Activated effector memory CD4-positive, alpha-beta T cell treated with Interleukin-2 at 50 U/mL for 16 hours (primary cell): ENCODE results near the gene GAS6.
"Not testable (repeated sequence)": the region's sequence is repeated elsewhere in the genome, so short reads cannot be mapped to it uniquely, and the experiment has no call there.

ENCODE experiments used
- DNase-seq: peaks from one replicate; pipeline ENCODE4 v3.0.0-alpha.2; 2020

The GAS6 gene

DNA sequence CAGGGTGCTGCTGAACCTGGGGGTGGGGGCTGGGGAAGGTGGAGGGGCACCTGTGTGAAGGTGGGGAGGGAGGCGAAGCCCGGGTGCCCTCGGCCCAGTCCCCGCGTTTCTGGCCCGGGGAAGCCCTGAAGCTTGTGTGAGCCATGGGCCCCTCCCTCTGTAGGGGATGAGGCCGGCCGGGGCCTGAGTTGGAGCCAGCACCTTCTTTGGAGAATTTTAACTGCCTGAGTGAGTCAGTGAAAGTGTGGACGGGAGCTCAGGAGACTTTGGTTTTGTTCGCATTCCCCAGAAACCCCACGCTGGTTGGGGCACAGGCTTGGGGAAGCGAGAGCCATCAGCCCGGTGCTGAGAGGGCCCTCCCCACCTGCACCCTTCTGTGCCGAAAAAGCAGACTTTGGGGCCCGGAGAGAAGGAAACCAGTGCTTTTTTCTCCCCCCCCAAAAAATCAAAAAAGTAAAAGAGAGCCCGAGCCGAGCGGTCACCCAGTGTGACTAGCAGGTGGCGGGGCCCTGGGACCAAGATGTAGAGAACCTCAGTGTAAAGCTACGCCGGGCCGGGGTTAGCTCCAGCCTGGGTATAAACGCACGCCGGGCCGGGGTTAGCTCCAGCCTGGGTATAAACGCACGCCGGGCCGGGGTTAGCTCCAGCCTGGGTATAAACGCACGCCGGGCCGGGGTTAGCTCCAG lies 59.7 kb downstream of the GAS6 start:
- DNase-seq: no peak

DNA sequence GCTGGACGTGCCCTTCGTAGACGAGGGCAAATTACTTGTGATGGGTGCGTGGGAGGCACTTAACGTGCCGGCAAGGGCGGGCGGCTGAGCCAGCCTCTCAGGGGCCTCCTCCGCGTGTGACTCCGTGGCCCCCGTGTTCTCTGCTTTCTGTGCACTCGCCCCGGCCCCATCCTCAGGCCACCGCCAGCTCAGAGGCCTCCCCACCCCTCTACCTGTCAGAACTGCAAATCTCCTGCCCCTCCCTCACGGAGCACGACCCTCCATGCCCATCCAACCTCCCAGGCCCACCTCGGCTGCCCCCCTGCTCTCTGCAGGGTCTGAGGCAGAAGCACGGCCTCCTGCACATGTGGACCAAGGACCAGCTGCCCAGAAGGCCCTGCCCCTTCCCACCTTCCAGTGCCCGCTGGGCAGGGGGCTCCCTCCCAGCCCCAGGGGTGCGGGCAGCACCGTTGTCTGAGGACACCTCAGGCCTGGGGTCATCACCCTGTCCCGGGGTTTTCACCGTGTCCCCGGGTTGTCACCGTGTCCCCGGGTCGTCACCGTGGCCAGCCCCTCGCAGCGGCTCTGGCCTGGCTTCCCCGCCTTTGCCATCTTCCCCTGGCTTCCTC lies 60.4 kb downstream of the GAS6 start:
- DNase-seq: no peak

DNA sequence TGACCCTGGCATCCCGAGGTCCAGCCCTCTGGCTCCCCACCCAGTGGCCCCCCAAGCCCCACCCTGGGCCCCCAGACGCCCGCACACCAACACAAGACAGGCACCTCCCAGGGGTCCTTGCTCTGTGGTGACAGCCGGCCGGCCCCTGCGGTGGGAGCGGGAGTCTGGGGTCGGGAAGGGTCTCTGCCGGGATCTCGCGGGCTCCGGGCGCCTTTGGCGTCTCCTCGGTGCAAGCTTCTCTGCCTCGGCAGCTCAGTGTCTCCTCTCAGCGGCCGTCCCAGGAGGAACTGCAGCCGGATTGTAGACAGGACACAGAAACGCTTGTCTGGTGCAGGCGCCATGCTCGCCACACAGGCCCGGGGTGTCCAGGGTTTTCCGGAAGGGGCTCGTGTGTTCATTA lies 61.1 kb downstream of the GAS6 start:
- DNase-seq: no peak

DNA sequence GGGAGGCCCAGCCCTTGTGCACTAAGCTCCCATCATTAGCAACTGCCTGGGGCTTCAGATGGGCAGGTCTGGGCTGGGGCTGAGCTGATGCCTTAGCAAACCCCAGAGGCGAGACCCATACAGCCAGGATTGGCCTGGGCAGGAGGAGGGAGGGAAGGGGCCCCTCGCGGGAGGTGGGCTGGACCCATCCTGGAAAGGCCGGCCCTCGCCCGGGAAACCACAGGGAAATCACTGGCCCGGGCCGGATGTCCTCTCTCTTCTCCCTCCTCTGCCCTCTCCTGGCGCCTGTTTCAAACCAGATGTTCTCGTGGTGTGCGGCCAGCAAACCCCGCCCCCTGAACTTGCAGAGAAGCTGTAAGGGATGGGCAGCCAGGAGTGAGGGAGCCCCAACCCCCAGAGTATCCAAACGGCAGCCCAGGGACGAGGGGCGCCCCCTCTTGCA lies 61.8 kb downstream of the GAS6 start:
- DNase-seq: no peak

DNA sequence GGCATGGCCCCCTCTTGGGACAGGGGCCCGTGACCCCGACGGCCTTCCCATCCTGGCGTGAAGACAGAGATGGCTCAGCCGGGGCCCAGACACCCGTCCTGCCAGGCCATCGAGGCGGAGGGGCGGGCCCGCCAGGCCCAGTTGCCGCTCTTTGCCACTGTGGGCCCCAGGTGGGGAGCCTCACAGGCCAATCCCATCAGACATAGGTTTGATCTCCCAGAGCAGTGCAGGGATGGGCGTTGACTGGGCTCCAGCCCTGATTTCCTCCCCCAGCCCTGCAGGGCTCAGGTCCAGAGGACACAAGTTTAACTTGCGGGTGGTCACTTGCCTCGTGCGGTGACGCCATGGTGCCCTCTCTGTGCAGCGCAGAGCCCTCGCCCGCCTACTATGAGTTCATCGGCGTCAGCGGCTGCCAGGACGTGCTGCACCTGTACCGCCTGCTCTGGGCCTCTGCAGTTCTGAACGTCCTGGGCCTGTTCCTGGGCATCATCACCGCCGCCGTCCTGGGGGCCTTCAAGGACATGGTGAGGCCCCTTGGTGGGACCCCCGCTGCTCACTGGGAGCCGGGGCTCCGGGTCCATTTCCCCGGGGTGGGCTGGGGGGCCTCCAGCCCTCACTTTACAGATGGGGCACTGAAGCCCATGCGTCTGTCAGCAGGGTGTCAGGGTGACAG lies 62.5 kb downstream of the GAS6 start:
- DNase-seq: no peak

DNA sequence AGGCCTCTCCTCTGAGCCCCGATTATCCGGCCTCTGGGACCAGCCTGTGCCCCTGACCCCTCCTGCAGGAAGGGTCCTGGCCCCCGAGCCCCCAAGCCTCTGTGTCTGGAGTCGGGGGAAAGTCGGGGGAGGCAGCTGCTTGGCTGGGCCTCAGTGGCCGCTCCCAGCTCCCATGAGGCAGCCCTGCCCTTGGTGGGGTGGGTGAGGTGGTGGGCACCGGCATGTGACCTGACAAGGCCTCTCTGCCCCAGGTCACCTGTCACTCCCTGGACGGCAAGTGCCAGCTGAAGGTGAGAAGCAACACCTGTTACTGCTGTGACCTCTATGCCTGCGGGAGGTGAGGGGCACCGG lies 63.3 kb downstream of the GAS6 start:
- no peak for DNase-seq

DNA sequence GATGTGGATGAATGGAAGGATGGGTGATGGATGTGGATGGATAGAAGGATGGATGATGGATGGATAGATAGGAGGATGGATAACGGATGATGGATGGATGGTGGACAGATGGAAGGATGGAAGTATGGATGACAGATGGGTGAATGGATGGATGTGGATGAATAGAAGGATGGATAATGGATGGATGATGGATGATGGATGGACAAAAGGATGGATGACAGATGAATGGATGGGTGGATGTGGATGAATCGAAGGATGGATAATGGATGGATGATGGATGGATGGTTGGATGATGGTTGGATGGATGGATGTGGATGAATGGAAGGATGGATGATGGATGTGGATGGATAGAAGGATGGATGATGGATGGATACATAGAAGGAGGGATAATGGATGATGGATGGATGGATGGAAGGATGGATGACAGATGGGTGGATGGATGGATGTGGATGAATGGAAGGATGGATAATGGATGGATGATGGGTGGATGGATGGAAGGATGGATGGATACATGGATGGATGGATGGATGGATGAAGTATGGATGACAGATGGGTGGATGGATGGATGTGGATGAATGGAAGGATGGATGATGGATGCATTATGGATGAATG lies 65.6 kb downstream of the GAS6 start:
- no peak for DNase-seq

DNA sequence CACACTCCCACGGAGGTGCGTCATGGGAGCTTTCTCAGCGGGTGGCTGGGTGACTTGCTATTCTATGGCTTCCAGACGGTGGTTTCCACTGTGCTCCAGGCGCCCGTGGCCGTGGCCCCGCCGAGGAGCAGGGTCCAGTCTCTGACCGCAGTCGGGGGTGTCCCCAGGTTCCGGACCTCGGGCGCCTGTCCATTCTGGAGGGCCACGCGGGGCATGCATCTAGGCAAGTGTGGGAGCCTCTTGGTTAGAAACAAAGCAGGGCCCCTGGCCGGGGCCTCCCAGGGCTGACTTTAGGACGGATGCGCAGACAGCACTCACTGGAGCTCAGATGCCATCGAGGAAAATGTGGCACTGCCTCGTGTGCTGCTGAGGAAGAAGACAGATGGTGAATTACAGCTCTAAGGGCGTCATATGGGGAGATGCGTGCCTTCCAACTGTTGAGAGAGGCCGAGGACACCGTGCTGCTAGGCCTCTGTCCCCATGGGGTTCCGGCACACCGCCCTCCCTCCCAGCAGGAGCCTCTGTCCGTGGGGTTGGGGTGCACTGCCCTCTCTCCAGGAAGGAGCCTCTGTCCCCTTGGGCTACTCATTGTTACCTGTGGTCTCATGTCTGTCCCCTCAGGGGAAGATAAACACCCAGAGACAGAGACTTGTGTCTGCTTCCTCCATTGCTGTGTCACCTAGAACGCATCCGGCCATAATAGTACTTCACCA lies 66.8 kb downstream of the GAS6 start:
- DNase-seq: no peak

DNA sequence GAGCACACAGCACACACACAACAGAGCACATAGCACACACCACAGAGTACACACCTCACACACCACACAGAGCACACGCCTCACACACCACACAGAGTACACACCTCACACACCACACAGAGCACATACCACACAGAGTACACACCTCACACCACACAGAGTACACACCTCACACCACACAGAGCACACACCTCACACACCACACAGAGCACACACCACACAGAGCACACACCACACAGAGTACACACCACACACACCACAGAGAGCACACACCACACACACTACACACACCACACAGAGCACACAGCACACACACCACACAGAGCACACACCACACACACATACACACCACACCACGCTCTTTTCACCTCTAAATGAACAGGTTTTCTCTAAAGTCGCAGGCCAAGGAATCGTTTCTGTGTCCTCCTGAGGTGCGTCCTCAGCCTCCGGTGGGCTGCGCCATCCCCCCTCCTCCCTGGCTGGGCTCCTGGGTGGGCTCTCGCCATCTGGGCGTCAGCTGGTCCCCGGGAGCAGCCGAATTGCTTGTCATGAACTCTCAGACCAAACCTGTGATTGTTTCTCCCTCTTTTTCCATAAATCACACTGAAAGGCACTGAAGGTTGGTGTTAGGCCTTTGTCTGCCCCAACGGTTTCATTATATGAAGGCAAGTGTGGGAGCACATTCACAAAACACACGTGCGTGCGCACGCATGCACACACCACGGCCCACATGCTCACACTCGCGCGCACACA lies 67.5 kb downstream of the GAS6 start:
- DNase-seq: no peak

DNA sequence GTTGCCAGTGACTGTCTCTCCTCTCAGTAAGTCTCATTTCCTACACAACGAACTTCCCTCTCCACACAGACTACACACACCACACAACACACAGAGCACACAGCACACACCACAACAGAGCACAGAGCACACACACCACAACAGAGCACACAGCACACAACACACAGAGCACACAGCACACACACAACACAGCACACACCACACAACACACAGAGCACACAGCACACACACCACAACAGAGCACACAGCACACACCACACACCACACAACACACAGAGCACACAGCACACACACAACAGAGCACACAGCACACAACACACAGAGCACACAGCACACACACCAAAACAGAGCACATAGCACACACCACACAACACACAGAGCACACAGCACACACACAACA lies 68.5 kb downstream of the GAS6 start:
- DNase-seq: not testable (repeated sequence)

DNA sequence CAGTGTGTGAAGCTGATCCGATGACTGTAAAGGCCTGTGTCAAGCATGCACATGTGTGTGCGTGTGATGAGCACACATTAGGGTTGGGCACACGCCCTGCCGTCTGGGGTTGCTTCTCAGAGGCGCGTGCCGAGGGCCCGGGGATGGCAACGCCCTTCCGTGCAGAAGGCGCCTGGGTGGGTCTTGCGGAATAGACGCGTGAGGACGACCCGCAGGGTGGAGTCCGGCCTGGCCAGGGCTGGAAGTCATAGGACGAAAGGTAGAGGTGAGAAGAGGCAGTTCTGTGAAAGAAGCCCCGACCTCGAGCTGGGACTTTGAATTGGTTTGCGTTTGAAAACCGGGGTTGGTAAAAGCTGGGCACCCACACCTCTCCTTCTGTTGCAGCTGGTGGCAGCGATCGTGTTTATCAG lies 69.1 kb downstream of the GAS6 start:
- DNase-seq: no peak

DNA sequence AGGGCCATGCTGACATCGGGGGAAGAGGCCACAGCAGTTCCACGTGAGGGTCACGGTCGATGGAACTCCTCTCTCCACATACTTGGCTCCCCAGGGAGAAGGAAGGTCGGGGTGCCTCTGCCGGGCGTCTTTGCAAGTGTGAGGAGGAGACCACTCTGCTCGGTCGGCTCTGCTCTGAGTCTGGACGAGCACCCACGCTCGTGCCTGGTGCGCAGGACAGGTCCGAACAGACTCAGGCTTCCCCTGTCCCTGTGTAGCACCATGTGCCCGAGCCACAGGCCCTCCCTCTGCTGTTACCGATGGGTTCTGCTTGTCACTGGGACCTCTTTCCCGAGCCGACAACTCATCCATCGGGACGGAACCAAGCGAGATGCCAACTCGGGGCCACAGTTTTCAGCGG lies 69.8 kb downstream of the GAS6 start:
- no peak for DNase-seq

DNA sequence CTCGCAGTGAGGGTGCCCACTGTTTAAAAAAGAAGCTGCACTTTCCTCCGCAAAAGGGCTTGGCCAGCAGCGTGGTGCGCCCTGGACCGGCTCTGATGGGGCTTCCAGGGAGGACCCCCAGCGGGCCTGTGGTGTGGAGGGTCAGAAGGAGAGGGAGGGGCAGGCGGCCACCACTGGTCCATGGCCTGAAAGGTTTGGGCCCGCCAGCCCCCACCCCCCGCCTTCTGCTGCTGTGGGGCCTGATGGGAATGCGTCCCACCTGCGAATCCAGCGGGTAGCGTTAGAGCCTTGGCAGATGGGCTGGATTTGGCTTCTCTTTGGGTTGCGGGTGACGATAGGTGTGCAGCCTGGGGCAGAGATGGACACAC lies 70.2 kb downstream of the GAS6 start:
- DNase-seq: no peak

DNA sequence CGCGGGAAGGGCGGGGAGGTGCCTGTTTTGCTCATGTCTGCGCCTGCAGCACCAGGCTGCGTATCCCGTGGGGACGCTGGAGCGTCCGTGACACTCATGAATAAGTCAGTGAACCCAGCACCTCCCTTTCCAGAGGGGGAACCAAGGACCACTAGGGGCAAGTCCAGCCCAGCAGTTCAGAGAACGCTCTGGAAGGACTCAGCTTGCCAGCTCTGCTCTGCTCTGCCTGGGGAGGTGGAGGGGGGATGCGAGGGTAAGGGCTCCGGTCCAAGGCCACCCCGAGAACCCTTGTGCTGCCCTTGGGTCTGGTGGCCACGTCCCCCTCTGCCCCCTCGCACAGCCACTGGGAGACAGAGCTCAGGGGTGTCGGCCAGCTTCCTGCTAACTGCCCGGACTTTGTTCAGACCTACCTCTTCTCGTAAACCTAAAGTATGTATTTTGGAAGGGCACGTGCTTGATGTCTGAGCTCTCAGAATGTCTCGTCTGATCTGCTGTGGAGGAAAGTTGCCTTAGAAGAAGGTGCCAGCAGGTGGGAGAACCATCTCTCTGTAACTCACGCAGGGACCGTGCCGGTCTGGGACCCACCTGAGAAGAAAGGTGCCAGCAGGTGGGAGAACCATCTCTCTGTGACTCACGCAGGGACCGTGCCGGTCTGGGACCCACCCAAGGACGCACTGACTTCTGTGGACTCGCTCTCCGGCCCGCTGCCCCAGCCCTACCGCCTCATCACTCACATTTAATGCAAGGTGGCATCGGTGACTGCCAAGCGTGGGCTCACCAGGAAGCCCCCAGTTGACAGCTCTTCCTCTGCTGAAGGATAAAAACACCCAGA lies 70.8 kb downstream of the GAS6 start:
- no peak for DNase-seq

DNA sequence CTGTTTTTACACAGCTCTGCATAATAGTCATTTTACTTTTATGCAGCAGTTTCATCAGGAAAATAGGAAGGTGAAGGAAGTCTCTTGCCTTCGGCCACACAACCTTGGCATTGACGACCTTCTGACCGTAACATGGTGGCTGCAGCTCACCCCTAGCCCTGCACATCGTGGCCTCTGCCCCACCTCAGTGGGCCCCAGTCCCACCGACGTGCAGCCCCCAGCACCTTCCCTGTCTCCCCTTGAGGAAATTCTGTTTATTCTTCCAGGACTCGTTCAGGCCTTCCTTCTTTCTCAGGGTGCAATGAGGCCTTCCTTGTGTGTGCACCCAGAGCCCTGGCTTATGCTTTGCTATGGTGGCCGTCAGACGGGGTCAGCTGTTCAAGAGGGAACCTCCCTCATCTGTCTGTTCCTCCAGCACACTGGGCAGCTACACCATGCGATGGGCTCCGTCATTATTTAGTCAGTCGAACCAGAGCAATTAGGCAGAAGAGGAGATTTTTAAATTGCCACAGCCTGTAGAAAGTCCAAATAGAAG lies 71.6 kb downstream of the GAS6 start:
- no peak for DNase-seq

DNA sequence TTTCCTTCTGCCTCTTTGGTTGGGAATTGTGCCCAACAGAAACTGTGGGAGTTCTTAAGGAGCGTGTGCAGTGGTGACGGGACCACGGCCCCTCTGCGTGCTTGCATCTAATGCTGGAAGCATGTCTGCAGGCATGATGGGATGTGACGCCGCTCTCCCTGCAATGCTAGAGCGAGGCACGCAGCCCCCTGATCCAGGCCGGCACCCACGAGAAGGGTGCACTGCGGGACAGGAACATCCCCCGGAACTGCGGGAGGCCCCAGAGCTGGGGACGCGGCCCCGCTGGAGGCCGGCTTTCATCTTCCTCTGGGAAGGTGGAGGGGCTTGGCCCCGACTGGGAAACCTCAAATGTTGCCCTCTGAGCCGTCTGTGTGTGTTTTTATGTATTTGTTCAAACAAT lies 72.1 kb downstream of the GAS6 start:
- no peak for DNase-seq

DNA sequence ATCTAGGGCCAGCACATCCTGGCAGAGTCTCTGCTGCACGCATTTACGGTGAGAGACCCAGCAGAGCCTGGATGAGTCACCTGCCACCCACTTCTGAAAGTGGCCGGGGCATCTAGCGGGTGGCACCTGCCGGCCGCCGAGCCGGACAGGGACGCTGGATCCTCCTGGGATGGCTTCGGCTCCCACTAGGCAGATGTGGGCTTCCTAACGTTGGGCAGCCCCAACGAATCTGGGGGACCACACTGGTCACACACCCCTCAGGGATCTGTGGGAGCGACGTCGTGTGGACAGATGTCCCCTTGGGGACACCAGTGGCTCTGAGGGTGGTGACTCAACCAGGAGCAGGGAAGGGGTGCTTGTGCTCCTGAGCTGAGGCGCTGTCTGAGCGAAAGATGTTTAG lies 72.7 kb downstream of the GAS6 start:
- no peak for DNase-seq

DNA sequence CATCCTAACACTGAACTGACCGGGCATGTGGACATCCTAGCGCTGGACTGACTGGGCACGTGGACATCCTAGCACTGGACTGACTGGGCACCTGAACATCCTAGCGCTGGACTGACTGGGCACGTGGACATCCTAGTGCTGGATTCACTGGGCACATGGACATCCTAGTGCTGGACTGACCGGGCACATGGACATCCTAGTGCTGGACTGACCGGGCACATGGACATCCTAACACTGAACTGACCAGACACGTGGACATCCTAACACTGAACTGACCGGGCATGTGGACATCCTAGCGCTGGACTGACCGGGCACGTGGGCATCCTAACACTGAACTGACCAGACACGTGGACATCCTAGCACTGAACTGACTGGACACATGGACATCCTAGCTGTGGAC lies 73.9 kb downstream of the GAS6 start:
- not testable (repeated sequence) for DNase-seq

DNA sequence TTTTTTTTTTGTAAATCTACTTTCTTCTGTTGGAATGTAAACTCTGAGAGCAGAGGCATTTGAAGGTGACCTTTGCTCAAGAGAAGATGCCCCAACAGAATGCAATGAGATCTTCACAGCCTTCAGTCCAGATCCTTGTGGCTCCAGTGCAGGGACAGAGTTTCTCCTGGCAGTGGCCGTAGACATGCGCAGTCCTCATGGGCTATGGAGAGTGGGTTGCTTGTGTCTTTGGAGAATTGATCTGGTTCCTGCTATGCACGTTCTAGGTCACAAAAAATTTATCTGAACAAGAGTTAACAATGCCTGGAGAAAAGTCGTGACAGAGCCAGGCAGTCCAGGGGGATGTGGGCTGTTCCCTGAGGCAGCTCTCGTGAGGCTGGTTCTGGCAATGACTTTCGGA lies 74.7 kb downstream of the GAS6 start:
- no peak for DNase-seq

DNA sequence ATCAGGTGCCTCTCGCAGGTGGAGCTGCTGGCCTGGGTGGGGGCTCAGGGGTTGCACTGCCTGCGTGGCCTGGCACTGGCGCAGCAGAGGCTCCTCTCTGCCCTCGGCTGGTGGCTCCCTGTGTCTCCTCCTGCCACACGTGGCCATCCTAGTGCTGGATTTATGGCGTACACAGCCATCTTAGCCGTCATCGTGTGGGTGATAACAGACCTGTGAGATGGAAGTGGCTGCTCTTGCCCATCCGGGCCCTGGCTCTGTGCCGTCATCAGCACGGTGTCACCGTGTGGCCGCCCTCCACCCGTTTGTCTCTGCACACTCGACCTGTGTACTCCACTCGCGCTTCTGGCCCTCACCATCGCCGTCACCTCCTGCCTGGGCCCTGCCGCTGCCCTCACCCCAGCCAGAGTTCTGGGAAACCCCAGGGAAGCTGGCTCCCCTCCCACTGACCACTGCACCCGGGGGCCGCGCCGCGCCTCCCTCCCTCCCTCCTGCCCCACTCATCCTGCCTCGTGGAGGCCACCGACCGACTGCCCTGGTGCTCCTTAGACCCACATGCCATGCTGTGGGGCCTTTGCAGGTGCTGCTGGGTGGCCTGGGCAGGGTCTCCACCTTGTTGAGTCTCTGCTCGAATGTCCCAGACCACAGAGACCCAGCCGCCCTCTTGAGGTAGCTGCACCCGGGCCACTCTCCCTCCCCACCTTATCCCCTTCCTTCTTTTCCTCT lies 75.3 kb downstream of the GAS6 start:
- DNase-seq: no peak

DNA sequence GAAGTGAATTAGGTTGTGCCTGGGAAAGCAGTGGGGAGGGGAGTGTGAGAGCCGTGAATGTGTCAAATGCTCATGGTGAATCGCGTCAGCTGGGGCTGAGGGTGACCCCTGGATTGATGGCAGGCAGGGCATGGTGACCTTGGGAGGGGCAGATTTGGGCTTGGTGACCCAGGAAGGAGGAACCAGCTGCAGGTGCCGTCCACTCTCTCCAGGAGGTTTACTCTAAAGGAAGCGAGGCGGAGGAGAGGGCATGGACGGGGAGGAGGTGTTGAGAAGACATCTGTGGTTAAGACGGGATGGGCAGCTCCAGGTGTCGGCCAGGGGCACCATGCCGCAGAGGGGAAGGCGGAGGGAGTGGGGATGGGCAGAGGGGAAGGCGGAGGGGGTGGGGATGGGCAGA lies 76.2 kb downstream of the GAS6 start:
- no peak for DNase-seq
